IPS DF 19.7 (cell line): ENCODE data around the gene FRAS1.

Source experiments
- DNase-seq: peaks from one replicate; pipeline ENCODE4 v3.0.0-alpha.2; 2013; ENCODE audit warnings: low read depth, low spot score

Gene FRAS1

DNA sequence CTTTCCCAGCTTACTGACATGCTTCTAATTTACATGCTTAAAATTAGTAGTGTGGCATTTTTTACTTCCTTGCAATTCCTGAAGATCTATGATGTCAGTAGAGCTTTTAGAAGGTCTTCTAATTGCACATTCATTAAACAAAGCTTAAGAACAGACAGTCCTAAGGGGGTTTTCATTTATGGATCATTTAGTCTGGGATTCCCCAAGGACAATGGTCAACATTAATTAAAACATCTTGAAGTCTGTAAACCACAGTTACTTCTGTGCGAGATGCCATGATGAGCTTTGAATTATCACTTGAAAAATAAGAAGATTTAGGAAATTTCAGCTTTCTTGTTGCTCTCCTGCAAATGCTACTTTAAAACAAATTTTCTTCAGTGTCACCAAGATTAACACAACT lies 514.7 kb downstream of the FRAS1 start:
- no peak for DNase-seq

DNA sequence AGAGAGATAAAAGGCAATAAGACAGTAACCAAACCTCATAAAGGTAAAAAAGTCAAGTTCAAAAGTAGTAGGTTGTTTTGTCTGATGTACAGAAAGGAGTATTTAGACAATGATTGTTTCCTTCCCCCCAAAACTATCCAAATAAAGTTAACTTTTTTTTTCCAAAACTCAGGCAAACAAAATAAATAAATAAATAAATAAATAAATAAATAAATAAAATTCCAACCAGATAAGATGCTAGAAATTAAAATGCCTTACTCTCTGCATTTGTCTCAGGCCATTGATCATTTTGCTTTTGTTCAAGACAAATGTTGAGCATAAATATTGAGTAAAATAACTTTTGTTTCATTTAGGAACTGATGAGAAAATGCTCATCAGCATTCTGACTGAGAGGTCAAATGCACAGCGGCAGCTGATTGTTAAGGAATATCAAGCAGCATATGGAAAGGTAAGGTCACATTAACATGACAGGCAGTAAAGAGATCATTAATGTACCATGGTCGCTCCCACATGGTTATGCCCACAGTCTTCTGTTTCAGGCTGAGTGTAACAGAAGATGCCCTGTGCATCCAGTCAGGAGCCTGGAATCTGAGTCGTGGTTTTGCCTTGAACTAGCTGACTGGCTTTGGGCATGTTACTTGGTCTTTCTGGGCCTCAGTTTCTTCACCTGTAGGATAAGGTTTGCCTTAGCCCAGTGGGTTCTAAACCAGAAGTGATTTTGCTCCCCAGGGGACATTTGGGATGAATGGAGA lies 521.7 kb downstream of the FRAS1 start:
- no peak for DNase-seq

DNA sequence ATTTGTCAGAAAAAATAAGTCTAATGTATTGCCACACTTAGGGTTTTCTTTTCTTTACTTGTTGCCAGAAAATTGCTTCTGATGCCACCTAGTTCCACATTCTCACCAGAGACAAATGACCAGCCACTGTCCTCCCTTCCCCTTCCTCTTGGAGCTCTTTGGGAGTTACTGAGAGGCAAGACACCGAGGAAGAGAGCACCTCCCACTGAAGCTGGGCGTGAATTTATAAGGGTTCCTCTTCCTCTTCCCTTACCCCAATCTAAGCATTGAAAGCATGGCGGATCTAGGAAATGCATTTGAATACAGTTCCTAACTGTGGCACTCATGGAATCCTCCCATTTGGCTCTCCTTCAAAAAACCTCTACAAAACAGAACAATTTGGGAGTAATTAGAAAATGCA lies 524.5 kb downstream of the FRAS1 start:
- DNase-seq, result no peak

DNA sequence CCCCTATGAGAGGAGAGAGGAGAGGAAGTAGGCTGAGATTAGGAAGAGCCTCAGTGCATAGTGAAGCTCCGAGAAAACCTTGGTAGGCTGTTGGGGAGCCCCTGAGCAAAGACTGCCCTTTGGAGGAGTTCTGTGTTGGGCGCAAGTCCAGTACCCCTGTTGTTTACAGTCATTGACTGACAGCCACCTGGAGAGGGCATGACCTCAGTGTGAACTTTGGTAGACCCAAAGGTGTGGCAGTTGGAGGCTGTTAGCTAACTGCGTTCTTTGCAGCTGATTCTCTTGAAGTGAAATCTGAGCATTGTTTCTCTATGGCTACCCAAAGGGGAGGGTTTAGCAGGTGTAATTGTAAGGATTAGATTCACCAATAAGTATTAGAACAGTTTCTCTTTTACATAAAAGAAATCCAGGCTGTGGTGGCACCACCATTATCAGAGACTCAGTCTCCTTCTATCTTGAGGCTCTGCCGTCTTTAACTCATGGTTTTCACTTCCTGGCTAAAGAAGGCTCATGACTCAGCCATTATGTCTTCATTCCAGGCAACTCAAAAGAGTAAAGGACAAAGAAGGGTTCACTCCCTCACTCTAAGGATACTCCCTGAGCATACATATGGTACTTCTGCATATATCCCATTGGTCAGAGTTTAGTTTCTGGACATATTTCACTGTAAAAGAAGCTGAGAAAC lies 527.9 kb downstream of the FRAS1 start:
- DNase-seq, result no peak

DNA sequence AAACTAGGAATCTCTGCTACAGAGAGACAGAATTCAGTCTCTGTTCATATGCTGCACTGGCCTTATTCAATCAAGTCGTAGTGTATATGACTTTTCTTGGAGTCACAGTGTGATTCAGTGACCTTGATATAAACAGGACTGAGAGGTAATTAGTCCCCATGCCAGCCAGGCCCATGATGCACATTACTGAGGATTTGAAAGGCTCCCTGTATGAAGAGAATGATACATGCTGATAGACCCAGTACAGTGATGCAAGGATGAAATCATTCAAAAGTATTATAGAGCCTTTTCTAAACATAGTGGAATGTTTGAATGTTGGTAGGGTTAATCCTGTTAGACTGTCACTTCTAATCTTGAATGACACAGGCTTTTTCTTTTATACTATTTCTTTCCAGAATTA lies 528.5 kb downstream of the FRAS1 start:
- no peak for DNase-seq

DNA sequence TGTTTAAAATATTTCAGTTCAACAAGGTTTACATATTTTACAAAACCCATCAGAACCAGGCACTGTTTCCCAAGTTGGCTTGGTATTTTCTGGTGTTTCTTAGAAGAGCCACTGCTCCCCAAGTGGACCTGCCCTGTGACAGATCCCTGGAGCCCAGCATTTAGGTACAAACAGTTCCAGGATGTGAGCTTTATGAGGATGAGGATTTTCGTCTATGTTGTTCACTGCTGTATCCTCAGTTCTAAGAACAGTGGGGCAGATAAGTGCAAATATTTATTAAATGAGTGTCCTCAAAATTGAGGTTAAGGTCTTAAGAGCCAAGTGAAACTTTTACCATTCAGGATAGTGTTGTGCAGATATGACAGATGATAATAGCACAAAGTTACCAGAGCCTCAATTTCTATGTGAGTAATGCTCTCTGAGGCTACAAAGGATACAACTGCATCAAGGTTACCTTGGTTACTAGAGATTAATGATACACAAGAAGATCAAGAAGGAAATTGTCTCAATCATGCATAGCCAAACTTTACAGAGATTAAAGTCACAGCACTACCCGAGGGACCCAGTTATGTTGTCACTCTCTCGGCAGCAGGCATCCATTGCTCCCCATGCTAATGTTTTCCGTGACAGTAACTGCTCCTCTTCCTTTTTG lies 531.9 kb downstream of the FRAS1 start:
- DNase-seq, result no peak

DNA sequence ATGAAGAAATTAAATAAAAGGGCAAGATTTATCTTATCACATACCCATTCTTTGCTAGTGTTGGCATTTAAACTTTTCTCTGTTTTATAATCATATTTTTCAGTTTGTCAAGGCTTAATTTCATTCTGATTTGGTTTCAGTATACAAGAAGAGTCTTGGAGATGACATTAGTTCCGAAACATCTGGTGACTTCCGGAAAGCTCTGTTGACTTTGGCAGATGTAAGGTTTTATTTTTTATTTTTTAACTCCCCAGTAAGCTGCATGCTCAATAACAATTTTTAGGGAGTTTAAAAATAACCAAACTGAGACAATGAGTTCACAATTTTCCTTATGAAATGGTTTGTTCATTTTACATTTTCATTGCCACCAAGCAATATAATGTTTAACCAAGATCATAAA lies 534.3 kb downstream of the FRAS1 start:
- no peak for DNase-seq

DNA sequence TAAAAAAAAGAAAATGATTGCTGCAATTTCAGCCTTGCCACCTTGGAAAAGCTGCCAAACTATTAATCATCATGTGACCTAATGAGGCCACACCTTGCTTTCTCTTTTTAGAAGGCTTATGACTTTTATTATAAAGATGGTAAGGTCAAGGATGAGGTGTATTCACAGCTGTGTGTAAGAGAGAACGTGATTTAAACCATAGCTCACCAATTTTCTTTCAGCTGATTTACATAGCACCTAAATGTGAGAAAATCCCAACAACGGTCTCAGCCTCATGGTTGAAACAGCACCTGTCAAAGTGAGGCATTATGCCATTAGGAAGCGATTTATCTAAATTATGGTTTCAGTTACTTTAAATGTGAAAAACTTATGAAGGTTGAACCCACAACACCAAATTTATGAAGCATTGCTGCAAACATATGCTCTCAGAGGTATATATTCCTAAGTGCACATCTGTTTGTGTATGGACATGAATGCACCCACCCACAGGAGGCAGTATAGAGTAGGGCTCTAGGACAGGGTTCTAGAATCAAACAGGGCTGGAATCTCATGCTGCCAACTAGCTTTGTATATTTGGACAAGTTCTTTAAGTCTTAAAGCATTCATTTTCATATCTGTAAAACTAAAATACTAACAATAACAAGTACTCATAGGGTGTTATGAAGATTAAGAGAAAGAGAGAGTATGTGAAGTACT lies 535.1 kb downstream of the FRAS1 start:
- DNase-seq, result no peak
